IMR-90 (cell line): ENCODE results near the gene FOSL1. TPM values are rescaled to one million over a fixed set of nuclear protein-coding genes. Genes with fewer than 3 reads are reported as not detected.

Experiments
- ATAC-seq: fragments of 200-7000 bp; cut with Tn5 transposase; 2 replicates; pipeline ENCODE4 v1.9.1; 2020; ENCODE audit warnings: low read depth, mild to moderate bottlenecking, moderate library complexity
- BruUV-seq: library from RNA; stranded (reverse); fragments of 400-500 nt; replicated peaks from 2 replicates; lab custom pipeline; 2021; lab: Mats Ljungman, UMichigan
- CTCF ChIA-PET: fragments of 300-600 bp; formaldehyde crosslinking; extraction: SDS; loops from one replicate; lab custom pipeline; 2021; ENCODE audit warnings: antibody characterized with exemption; lab: Yijun Ruan, JAX
- POLR2A ChIA-PET: fragments of 300-600 bp; sonication (Branson Sonifier 250); formaldehyde crosslinking; loops from one replicate; lab custom pipeline; 2022; ENCODE audit warnings: antibody characterized with exemption; ENCODE audit not compliant: unreplicated experiment; lab: Charles Lee
- DNase-seq: peaks from one replicate; pipeline ENCODE4 v3.0.0; 2013
- H2AFZ ChIP-seq: replicated peaks from 2 replicates; pipeline ENCODE3; 2013; ENCODE audit warnings: low read length, mild to moderate bottlenecking; ENCODE audit not compliant: poor library complexity
- H2AK5ac ChIP-seq: 2 replicates; pipeline ENCODE4 v1.6.1; 2013; ENCODE audit warnings: low read depth, low read length, inconsistent platforms
- H2AK9ac ChIP-seq: replicated peaks from 2 replicates; pipeline ENCODE3; 2013; ENCODE audit warnings: mild to moderate bottlenecking, low read depth, low read length, moderate library complexity; ENCODE audit not compliant: poor library complexity
- H2BK120ac ChIP-seq: 2 replicates; pipeline ENCODE4 v1.6.1; 2013; ENCODE audit warnings: low read depth, low read length, inconsistent platforms
- H2BK15ac ChIP-seq: 3 replicates; pipeline ENCODE4 v1.6.1; 2013; ENCODE audit warnings: low read depth, low read length, inconsistent platforms
- H2BK20ac ChIP-seq: 2 replicates; pipeline ENCODE4 v1.6.1; 2013; ENCODE audit warnings: low read depth, mild to moderate bottlenecking, inconsistent platforms, low read length, moderate library complexity
- H2BK5ac ChIP-seq: 2 replicates; pipeline ENCODE4 v1.6.1; 2013; ENCODE audit warnings: mild to moderate bottlenecking, low read depth, low read length, inconsistent platforms; ENCODE audit not compliant: poor library complexity, severe bottlenecking
- H3K14ac ChIP-seq: replicated peaks from 2 replicates; pipeline ENCODE4 v1.6.1; 2013; ENCODE audit warnings: low read depth, low read length, inconsistent platforms
- H3K18ac ChIP-seq: 2 replicates; pipeline ENCODE4 v1.6.1; 2013; ENCODE audit warnings: low read depth, low read length, control low read depth
- H3K23ac ChIP-seq: 2 replicates; pipeline ENCODE4 v1.6.1; 2013; ENCODE audit warnings: low read depth, low read length, inconsistent platforms
- H3K27ac ChIP-seq: 2 replicates; pipeline ENCODE4 v1.5.1; 2013; ENCODE audit warnings: mild to moderate bottlenecking, control low read depth, low read length; ENCODE audit not compliant: insufficient read depth
- H3K27me3 ChIP-seq: 2 replicates; pipeline ENCODE4 v1.6.1; 2013; ENCODE audit warnings: low read length; ENCODE audit not compliant: control insufficient read depth, insufficient read depth
- H3K36me3 ChIP-seq: 2 replicates; pipeline ENCODE4 v1.6.1; 2013; ENCODE audit warnings: low read length, mixed read lengths; ENCODE audit not compliant: control insufficient read depth, insufficient read depth
- H3K4ac ChIP-seq: 2 replicates; pipeline ENCODE4 v1.6.1; 2013; ENCODE audit warnings: low read depth, low read length, inconsistent platforms
- H3K4me1 ChIP-seq: 2 replicates; pipeline ENCODE4 v1.6.1; 2013; ENCODE audit warnings: low read length, mixed read lengths; ENCODE audit not compliant: control insufficient read depth, insufficient read depth
- H3K4me2 ChIP-seq: 2 replicates; pipeline ENCODE4 v1.6.1; 2013; ENCODE audit warnings: low read depth, mild to moderate bottlenecking, control low read depth, low read length, moderate library complexity
- H3K4me3 ChIP-seq: 2 replicates; pipeline ENCODE4 v1.5.1; 2013; ENCODE audit warnings: low read depth, mild to moderate bottlenecking, control low read depth, low read length, moderate library complexity; ENCODE audit not compliant: insufficient read depth
- H3K56ac ChIP-seq: 2 replicates; pipeline ENCODE4 v1.6.1; 2013; ENCODE audit warnings: low read length, inconsistent platforms; ENCODE audit not compliant: insufficient read depth; ENCODE audit errors: extremely low read depth
- H3K79me1 ChIP-seq, 2 experiments: 2 replicates each; pipeline ENCODE4 v1.6.1; 2013; ENCODE audit warnings: low read length in 2 of 2, inconsistent platforms in 1 of 2, low read depth in 1 of 2
- H3K9ac ChIP-seq: 2 replicates; pipeline ENCODE4 v1.6.1; 2013; ENCODE audit warnings: low read depth, low read length, control low read depth
- H3K9me1 ChIP-seq: 2 replicates; pipeline ENCODE4 v1.6.1; 2013; ENCODE audit warnings: low read length, inconsistent platforms; ENCODE audit not compliant: insufficient read depth
- H3K9me3 ChIP-seq: 2 replicates; pipeline ENCODE4 v1.6.1; 2013; ENCODE audit warnings: low read length; ENCODE audit not compliant: control insufficient read depth, insufficient read depth
- H4K20me1 ChIP-seq: 2 replicates; pipeline ENCODE4 v1.6.1; 2013; ENCODE audit warnings: low read length, inconsistent platforms; ENCODE audit not compliant: insufficient read depth
- H4K5ac ChIP-seq: 2 replicates; pipeline ENCODE4 v1.6.1; 2013; ENCODE audit warnings: mild to moderate bottlenecking, low read depth, low read length, control low read depth
- H4K8ac ChIP-seq, 2 experiments: 2 replicates each; pipeline ENCODE4 v1.6.1; 2013; ENCODE audit warnings: low read depth in 2 of 2, low read length in 2 of 2, control low read depth in 1 of 2, inconsistent platforms in 1 of 2
- H4K91ac ChIP-seq: 2 replicates; pipeline ENCODE4 v1.6.1; 2013; ENCODE audit warnings: low read depth, low read length, inconsistent platforms; ENCODE audit not compliant: insufficient read depth
- BHLHE40 ChIP-seq: fragments of 150-350 bp; IDR thresholded peaks from 2 replicates; pipeline ENCODE4 v1.6.1; 2016; ENCODE audit warnings: mild to moderate bottlenecking, low read depth, low read length
- CHD1 ChIP-seq: IDR thresholded peaks from 2 replicates; pipeline ENCODE4 v1.6.1; 2012; ENCODE audit warnings: low read depth, low read length, improper control_type of control experiment
- FOS ChIP-seq: fragments of 150-350 bp; IDR thresholded peaks from 2 replicates; pipeline ENCODE4 v1.6.1; 2016; ENCODE audit warnings: low read depth, low read length
- MAFK ChIP-seq: IDR thresholded peaks from 2 replicates; pipeline ENCODE4 v1.6.1; 2012; ENCODE audit warnings: low read depth, low read length, improper control_type of control experiment
- NFE2L2 ChIP-seq: fragments of 150-350 bp; IDR thresholded peaks from 2 replicates; pipeline ENCODE4 v1.6.1; 2016; ENCODE audit warnings: low read depth, mild to moderate bottlenecking, low read length
- POLR2A ChIP-seq: IDR thresholded peaks from 2 replicates; pipeline ENCODE4 v1.6.1; 2012; ENCODE audit warnings: mild to moderate bottlenecking, low read depth, low read length
- RCOR1 ChIP-seq: IDR thresholded peaks from 2 replicates; pipeline ENCODE4 v1.6.1; 2012; ENCODE audit warnings: mild to moderate bottlenecking, low read length, improper control_type of control experiment; ENCODE audit not compliant: insufficient replicate concordance
- RFX5 ChIP-seq: IDR thresholded peaks from 2 replicates; pipeline ENCODE4 v1.8.0; 2012; ENCODE audit warnings: low read depth, mild to moderate bottlenecking, low read length, moderate library complexity
- WGBS, 2 experiments: methylation state at CpG; one replicate each; pipeline versions ENCODE4 v1.1.5 to v1.1.7; 2013; ENCODE audit warnings: missing lambda C conversion rate in 2 of 2; ENCODE audit not compliant: insufficient read length in 1 of 2; ENCODE audit errors: extremely low coverage in 2 of 2; 5-methylcytosine and 5-hydroxymethylcytosine counted together
- dilution Hi-C: fragments of 300-500 bp; cut with HindIII; formaldehyde crosslinking; loops from one replicate; pipeline ENCODE4 v1.14.3; 2018; ENCODE audit warnings: low sequenced_read_pairs; ENCODE audit not compliant: unreplicated experiment
- in situ Hi-C: fragments of 300-500 bp; cut with MboI; formaldehyde crosslinking; loops from 3 replicates; pipeline ENCODE4 v1.14.3; 2019; ENCODE audit warnings: low sequenced_read_pairs, inconsistent platforms, mixed read lengths
- intact Hi-C: fragments of 100-400 bp; cut with micrococcal nuclease; formaldehyde crosslinking; loops from 2 replicates; pipeline ENCODE4 v1.10.0; 2022
- polyA plus RNA-seq, 3 experiments: library from polyadenylated mRNA; depleted of rRNA; stranded (reverse); fragments of >200 nt; gene quantifications; 2 replicates each; pipeline ENCODE4 v1.2.3, GENCODE V29; 2012; ENCODE audit warnings: low replicate concordance in 1 of 3
- total RNA-seq: library from RNA; depleted of rRNA; stranded (reverse); fragments of >200 nt; gene quantifications from 2 replicates; pipeline ENCODE4 v1.2.3, GENCODE V29; 2012

Gene FOSL1
- total and polyA plus RNA-seq, 2 of the 4 experiments (the other 2 are of a cell fraction), result 17.2 to 107 TPM

GRCh38 chr11:65915821-65916251, 15.6 kb upstream of the FOSL1 start:
- Histone ChIP-seq H2AK9ac (peak overlapping the region; percentile 99), H3K56ac (peak overlapping the region; percentile 90), H4K20me1 (peaks cover 11% of the 10 kb centered on the region), H3K18ac (peak overlapping the region; percentile 88), H4K5ac (peak overlapping the region; percentile 64), H3K9me3 (no peaks in the 10 kb centered on the region), H2BK20ac (peak overlapping the region; percentile 92), H3K27me3 (no peaks in the 10 kb centered on the region), H3K79me1 (peaks cover 16 to 70% of the 10 kb centered on the region in 2 experiments; a peak in 3 of 4 replicates), H2BK120ac (peak overlapping the region; percentile 100), H3K9ac (peak overlapping the region; percentile 68), H3K4ac (peak overlapping the region; percentile 100), H2AFZ (peak overlapping the region; percentile 71), H4K8ac (peak overlapping the region; percentile 97 to 99), H4K91ac (peak overlapping the region; percentile 100), H3K4me1 (peaks cover 61% of the 10 kb centered on the region), H3K9me1 (peaks cover 39% of the 10 kb centered on the region), H2BK15ac (peak overlapping the region; percentile 56; the same call in 2 of the 3 replicates), H3K4me3 (peak overlapping the region; percentile 10; the same call in 1 of the 2 replicates), H2BK5ac (peak overlapping the region; percentile 96), H3K27ac (peak overlapping the region; percentile 82), H3K23ac (peak overlapping the region; percentile 97), H2AK5ac (peak overlapping the region; percentile 99), H3K36me3 (peaks cover 17% of the 10 kb centered on the region), H3K4me2 (peak overlapping the region; percentile 96), H3K14ac (peak overlapping the region; percentile 95)
- no TSS peak for BruUV-seq
- ChIA-PET POLR2A (interaction anchor here (0.6 to 2.4 kb wide), 4 partner anchors 14 to 42 kb away, joined by 3 to 20 read pairs (median 10); partner anchors contain the start of genes CCDC85B, FIBP and FOSL1), CTCF (interaction anchor here (1.0 kb wide), 2 partner anchors 26 to 28 kb away, joined by 4 to 9 read pairs; partner anchors contain the start of genes CCDC85B and FIBP)
- intact Hi-C loops, result loop anchor here (1.0 to 5.0 kb wide), 3 partner anchors 15 to 58 kb away; partner anchors contain the start of genes CFL1, FOSL1 and SART1
- dilution Hi-C loops, result no loop called here
- DNase-seq (peak; percentile 99), ATAC-seq (no peak)
- WGBS, 2 experiments, result 0% methylated on average over 5 of the region's 13 CpGs; no CpG with 5 or more reads in 1 of the 2 experiments
- peak; percentile 90 for TF ChIP-seq NFE2L2
- TF ChIP-seq MAFK, result peak; percentile 64; the same call in 1 of the 2 replicates
- peak; percentile 100 for TF ChIP-seq FOS
- no peak for TF ChIP-seq CHD1
- peak; percentile 99 for TF ChIP-seq BHLHE40
- peak; percentile 75 for TF ChIP-seq POLR2A
- no peak for TF ChIP-seq RFX5
- TF ChIP-seq RCOR1, result peak; percentile 67
- in situ Hi-C loops, result no loop called here
